Heart left ventricle (tissue), 16 donors: ENCODE measurements around the gene UQCC5. TPM values are rescaled to one million over a fixed set of nuclear protein-coding genes. Genes with fewer than 3 reads are reported as not detected.

ENCODE experiments used
- ATAC-seq, 4 donors: fragments of 200-7000 bp; cut with Tn5 transposase; one replicate each; pipeline ENCODE4 v1.9.1; 2020 to 2022; ENCODE audit warnings: moderate library complexity in 4 of 4, mild to moderate bottlenecking in 3 of 4, moderate number of reproducible peaks in 1 of 4
- DNase-seq, 5 donors: peaks; one replicate each; pipeline ENCODE4 v3.0.0-alpha.2; 2020
- H3K27ac ChIP-seq, 12 donors: fragments of 200-600 bp; sonication (generic) in 4 of 12; one replicate each; pipeline versions ENCODE4 v1.5.0 to v1.8.0; 2016 to 2022; ENCODE audit warnings: mild to moderate bottlenecking in 2 of 12
- H3K27me3 ChIP-seq, 9 donors: fragments of 200-600 bp; sonication (generic) in 2 of 9; one replicate each; pipeline versions ENCODE4 v1.5.1 to v1.8.0; 2016 to 2022; ENCODE audit warnings: mild to moderate bottlenecking in 3 of 9
- H3K36me3 ChIP-seq, 9 donors: fragments of 200-600 bp; sonication (generic) in 2 of 9; one replicate each; pipeline versions ENCODE4 v1.5.0 to v1.8.0; 2018 to 2022; ENCODE audit warnings: mild to moderate bottlenecking in 2 of 9
- H3K4me1 ChIP-seq, 12 donors: fragments of 200-600 bp; sonication (generic) in 4 of 12; one replicate each; pipeline versions ENCODE4 v1.5.0 to v1.8.0; 2016 to 2022; ENCODE audit warnings: mild to moderate bottlenecking in 3 of 12
- H3K4me3 ChIP-seq, 12 donors: fragments of 200-600 bp; sonication (generic) in 4 of 12; one replicate each; pipeline versions ENCODE4 v1.5.0 to v1.8.0; 2017 to 2022; ENCODE audit warnings: mild to moderate bottlenecking in 9 of 12, moderate library complexity in 4 of 12
- H3K9me3 ChIP-seq, 12 donors: fragments of 200-600 bp; sonication (generic) in 4 of 12; one replicate each; pipeline versions ENCODE4 v1.5.0 to v1.8.0; 2016 to 2022; ENCODE audit warnings: mild to moderate bottlenecking in 1 of 12
- POLR2A ChIP-seq, 2 donors: fragments of 450-650 bp; IDR thresholded peaks; one replicate each; pipeline ENCODE4 v1.6.1; 2017; ENCODE audit warnings: antibody characterized with exemption in 2 of 2, mild to moderate bottlenecking in 2 of 2, moderate library complexity in 2 of 2
- WGBS, 4 donors: extraction: QIAGEN DNeasy Blood & Tissue Kit in 2 of 4; methylation state at CpG; one replicate each; pipeline versions ENCODE4 v1.1.5 to v1.1.7; 2013 to 2018; 5-methylcytosine and 5-hydroxymethylcytosine counted together
- intact Hi-C, 10 donors: fragments of 100-400 bp; cut with DNase I; formaldehyde crosslinking; loops; one replicate each; pipeline versions ENCODE4 v1.11.1 to v1.14.2; 2022
- polyA plus RNA-seq, 2 donors: library from polyadenylated mRNA; stranded (reverse); fragments of 200-250 nt; gene quantifications; one replicate each; pipeline ENCODE4 v1.2.3, GENCODE V29; 2013
- total RNA-seq, 9 donors: library from RNA; depleted of rRNA in 2 of 9; stranded (reverse); fragments of >200 nt in 2 of 9; fragmentation: NEBNext Ultra II Directional in 3 of 9; extraction: Animal tissue kit (Norgen Biotek cat#: 25700) in 3 of 9; gene quantifications; one replicate each; pipeline versions ENCODE4 v1.1.0 to v1.2.4, GENCODE V29; 2016 to 2023
- TF ChIP-seq, protein P1 (sequence below), 12 donors: fragments of 200-600 bp; sonication (generic) in 4 of 12; IDR thresholded peaks; one replicate each; pipeline versions ENCODE4 v1.5.0 to v1.8.0; 2018 to 2022; ENCODE audit warnings: antibody characterized with exemption in 12 of 12, mild to moderate bottlenecking in 5 of 12
- donor health status: ischemic (EF 13 %, LVEDD 7.1; RV severe dilation, severe dysfunction).
- donor health status: healthy with polysubstance abuse.
- donor health status: DM: no; HTN: yes; CAD: no.
- donor health status: DM: no; HTN: no; CAD: no.
- donor health status: ischemic (EF 25% LVEDD 6.9; RV normal size, moderate dysfunction).
- donor health status: ischemic (EF 25% LVEDD 5.7; RV mildly dilated, moderate dysfunction).
- donor health status: healthy.
- donor health status: DM: yes; HTN: yes; CAD: no.
- donor health status: ischemic (EF 35%, LVEDD 5.7; RV mildly dilated, moderate dysfunction).
- donor health status: nonischemic (EF 11% LVEDD 7.7; RV severe dilation, severe dysfunction).
- donor health status: DM: yes; HTN: yes; CAD: no.
- donor health status: PGD.
- donor health status: ischemic (EF 29% LVEDD 5.4; RV normal size, mild dysfunction).
- donor health status: nonischemic (EF 23%, LVEDD 6.1; RV moderate dilation, normal function).

UQCC5 gene
- total and polyA plus RNA-seq, 11 donors: 2.0 to 113 (median 59.2) TPM

GRCh38 chr3:52518723-52519444 is 17.5 kb upstream of the UQCC5 start:
- ATAC-seq (peak in 2 of 4 donors; percentile 23 to 34), DNase-seq (peak in 1 of 5 donors; percentile 75)
- Histone ChIP-seq H3K27me3 (no peaks in the 10 kb centered on the region), H3K36me3 (peaks cover 0 to 94% (median 16%) of the 10 kb centered on the region in 9 donors), H3K4me3 (peak overlapping the region in 7 of 12 donors; percentile 10 to 30 (median 26)), H3K9me3 (no peaks in the 10 kb centered on the region), H3K4me1 (peaks cover 0 to 10% (median 0%) of the 10 kb centered on the region in 12 donors), H3K27ac (no peak overlapping the region)
- TF ChIP-seq POLR2A (IDR thresholded peaks at IDR 0.05): no peak
- TF ChIP-seq, protein P1, sequence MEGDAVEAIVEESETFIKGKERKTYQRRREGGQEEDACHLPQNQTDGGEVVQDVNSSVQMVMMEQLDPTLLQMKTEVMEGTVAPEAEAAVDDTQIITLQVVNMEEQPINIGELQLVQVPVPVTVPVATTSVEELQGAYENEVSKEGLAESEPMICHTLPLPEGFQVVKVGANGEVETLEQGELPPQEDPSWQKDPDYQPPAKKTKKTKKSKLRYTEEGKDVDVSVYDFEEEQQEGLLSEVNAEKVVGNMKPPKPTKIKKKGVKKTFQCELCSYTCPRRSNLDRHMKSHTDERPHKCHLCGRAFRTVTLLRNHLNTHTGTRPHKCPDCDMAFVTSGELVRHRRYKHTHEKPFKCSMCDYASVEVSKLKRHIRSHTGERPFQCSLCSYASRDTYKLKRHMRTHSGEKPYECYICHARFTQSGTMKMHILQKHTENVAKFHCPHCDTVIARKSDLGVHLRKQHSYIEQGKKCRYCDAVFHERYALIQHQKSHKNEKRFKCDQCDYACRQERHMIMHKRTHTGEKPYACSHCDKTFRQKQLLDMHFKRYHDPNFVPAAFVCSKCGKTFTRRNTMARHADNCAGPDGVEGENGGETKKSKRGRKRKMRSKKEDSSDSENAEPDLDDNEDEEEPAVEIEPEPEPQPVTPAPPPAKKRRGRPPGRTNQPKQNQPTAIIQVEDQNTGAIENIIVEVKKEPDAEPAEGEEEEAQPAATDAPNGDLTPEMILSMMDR (IDR thresholded peaks at IDR 0.05): no peak
- intact Hi-C loops: no loop called here
- 57 to 66% (median 59%) methylated on average over 28 to 50 of the region's 50 CpGs for WGBS, 4 donors

GRCh38 chr3:52519445-52520140 is 16.8 kb upstream of the UQCC5 start:
- ATAC-seq (no peak), DNase-seq (peak in 1 of 5 donors; percentile 51)
- Histone ChIP-seq H3K9me3 (no peaks in the 10 kb centered on the region), H3K27me3 (no peaks in the 10 kb centered on the region), H3K27ac (no peak overlapping the region), H3K4me1 (peaks cover under 1 to 17% (median 5%) of the 10 kb centered on the region in 12 donors), H3K4me3 (no peak overlapping the region), H3K36me3 (peaks cover 0 to 94% (median 19%) of the 10 kb centered on the region in 9 donors)
- intact Hi-C loops: no loop called here
- no peak for TF ChIP-seq POLR2A (IDR thresholded peaks at IDR 0.05)
- TF ChIP-seq, protein P1 (IDR thresholded peaks at IDR 0.05): no peak
- WGBS, 4 donors: 91 to 95% (median 93%) methylated on average over 18 to 22 of the region's 22 CpGs

- WGBS, 4 donors: 95 to 97% (median 97%) methylated on average over 12 to 14 of the region's 14 CpGs
- intact Hi-C loops: no loop called here
- Histone ChIP-seq H3K36me3 (peaks cover 0 to 95% (median 19%) of the 10 kb centered on the region in 9 donors), H3K4me3 (no peak overlapping the region), H3K4me1 (peaks cover 3 to 22% (median 11%) of the 10 kb centered on the region in 12 donors), H3K27ac (no peak overlapping the region), H3K9me3 (no peaks in the 10 kb centered on the region), H3K27me3 (no peaks in the 10 kb centered on the region)
- ATAC-seq (no peak), DNase-seq (peak in 1 of 5 donors; percentile 60)
- no peak for TF ChIP-seq POLR2A (IDR thresholded peaks at IDR 0.05)
- TF ChIP-seq, protein P1 (IDR thresholded peaks at IDR 0.05): no peak
These were observed 16.2 kb upstream of the UQCC5 start for GRCh38 chr3:52520141-52520667.
